B cell (primary cell): ENCODE data around the gene SDR42E1. TPM values are rescaled to one million over a fixed set of nuclear protein-coding genes. Genes with fewer than 3 reads are reported as not detected.

Experiments used
- ATAC-seq: fragments of 200-7000 bp; cut with Tn5 transposase; one replicate; pipeline ENCODE4 v1.10.0; 2021; ENCODE audit warnings: low read depth, mild to moderate bottlenecking, moderate number of reproducible peaks, moderate library complexity
- CTCF ChIA-PET: fragments of 350-600 bp; sonication (Branson Sonifier 250); formaldehyde crosslinking; loops from one replicate; lab custom pipeline; 2021; ENCODE audit warnings: antibody characterized with exemption, inconsistent platforms; lab: Charles Lee
- POLR2A ChIA-PET: fragments of 350-600 bp; sonication (Branson Sonifier 250); formaldehyde crosslinking; loops from one replicate; lab custom pipeline; 2021; ENCODE audit warnings: antibody characterized with exemption; lab: Charles Lee
- DNase-seq: peaks from one replicate; pipeline ENCODE4 v3.0.0; 2013
- H2AFZ ChIP-seq: 2 replicates; pipeline ENCODE4 v1.6.1; 2012; ENCODE audit warnings: mild to moderate bottlenecking, low read depth, low read length; ENCODE audit not compliant: insufficient read depth, poor library complexity, severe bottlenecking
- H3K27ac ChIP-seq, 2 donors: 1 replicate in 1 of 2; 2 replicates in 1 of 2; pipeline ENCODE4 v1.5.1; 2012 to 2013; ENCODE audit warnings: low read length in 2 of 2, mild to moderate bottlenecking in 2 of 2, moderate library complexity in 1 of 2
- H3K27me3 ChIP-seq, 4 experiments: fragments of 200-600 bp in 1 of 4; sonication (generic) in 1 of 4; replicated peaks in 1 of 4; 1 replicate in 2 of 4; 2 replicates in 2 of 4; pipeline versions ENCODE4 v1.6.1 to v1.7.0; 2013 to 2016; ENCODE audit warnings: low read length in 3 of 4, mild to moderate bottlenecking in 2 of 4, mixed read lengths in 1 of 4, moderate library complexity in 1 of 4; ENCODE audit not compliant: insufficient read depth in 4 of 4, control insufficient read depth in 3 of 4; ENCODE audit errors: control extremely low read depth in 1 of 4
- H3K36me3 ChIP-seq, 2 experiments: replicated peaks in 1 of 2; 1 replicate in 1 of 2; 2 replicates in 1 of 2; pipeline versions ENCODE4 v1.6.1 to v1.7.1; 2013; ENCODE audit warnings: low read length in 1 of 2; ENCODE audit not compliant: insufficient read depth in 2 of 2, control insufficient read depth in 1 of 2; ENCODE audit errors: control extremely low read depth in 1 of 2, extremely low read depth in 1 of 2
- H3K4me1 ChIP-seq, 2 donors: fragments of 200-600 bp in 1 of 2; sonication (generic) in 1 of 2; 1 replicate in 1 of 2; 2 replicates in 1 of 2; pipeline versions ENCODE4 v1.5.1 to v1.6.1; 2013 to 2017; ENCODE audit warnings: low read length in 2 of 2; ENCODE audit not compliant: control insufficient read depth in 2 of 2, insufficient read depth in 2 of 2
- H3K4me2 ChIP-seq: replicated peaks from 2 replicates; pipeline ENCODE3; 2012; ENCODE audit warnings: mild to moderate bottlenecking, low read depth, low read length; ENCODE audit not compliant: poor library complexity, severe bottlenecking
- H3K4me3 ChIP-seq, 5 experiments: fragments of 200-600 bp in 1 of 5; sonication (generic) in 1 of 5; 1 replicate in 3 of 5; 2 replicates in 2 of 5; pipeline versions ENCODE4 v1.5.1 to v1.7.0; 2011 to 2016; ENCODE audit warnings: low read length in 4 of 5, mild to moderate bottlenecking in 4 of 5, low read depth in 2 of 5, control low read depth in 1 of 5, moderate library complexity in 1 of 5; ENCODE audit not compliant: insufficient read depth in 1 of 5; ENCODE audit errors: control extremely low read depth in 1 of 5, extremely low read depth in 1 of 5
- H3K79me2 ChIP-seq: fragments of 200-600 bp; sonication (generic); one replicate; pipeline ENCODE4 v1.6.0; 2016; ENCODE audit warnings: low read length; ENCODE audit not compliant: control insufficient read depth, insufficient read depth
- H3K9ac ChIP-seq: fragments of 200-600 bp; sonication (generic); 2 replicates; pipeline ENCODE4 v1.6.1; 2017; ENCODE audit warnings: mild to moderate bottlenecking, low read length, moderate library complexity
- H3K9me3 ChIP-seq, 3 donors: one replicate each; pipeline versions ENCODE4 v1.6.1 to v1.7.1; 2013; ENCODE audit warnings: low read length in 2 of 3; ENCODE audit not compliant: control insufficient read depth in 2 of 3, insufficient read depth in 1 of 3; ENCODE audit errors: control extremely low read depth in 1 of 3
- H4K20me1 ChIP-seq: 2 replicates; pipeline ENCODE4 v1.6.0; 2012; ENCODE audit warnings: mild to moderate bottlenecking, low read length; ENCODE audit not compliant: insufficient read depth, control insufficient read depth, poor library complexity, severe bottlenecking
- H3K27ac Mint-ChIP-seq: one replicate; pipeline ENCODE4 v1.8.0; 2021; ENCODE audit warnings: mixed read lengths
- H3K27me3 Mint-ChIP-seq: one replicate; pipeline ENCODE4 v1.8.0; 2021; ENCODE audit warnings: mixed read lengths
- H3K4me1 Mint-ChIP-seq: one replicate; pipeline ENCODE4 v1.8.0; 2021; ENCODE audit warnings: mixed read lengths
- H3K4me3 Mint-ChIP-seq: one replicate; pipeline ENCODE4 v1.8.0; 2021; ENCODE audit warnings: mixed read lengths
- H3K9me3 Mint-ChIP-seq: one replicate; pipeline ENCODE4 v1.8.0; 2022; ENCODE audit warnings: mixed read lengths; ENCODE audit not compliant: insufficient read depth
- EZH2 ChIP-seq: IDR thresholded peaks from 2 replicates; pipeline ENCODE4 v1.6.1; 2012; ENCODE audit warnings: borderline replicate concordance, low read depth, mild to moderate bottlenecking, moderate library complexity, low read length; ENCODE audit not compliant: insufficient read depth, poor library complexity, severe bottlenecking
- WGBS: methylation state at CpG from one replicate; pipeline ENCODE4 v1.1.5; 2013; ENCODE audit warnings: missing lambda C conversion rate; ENCODE audit not compliant: insufficient coverage; 5-methylcytosine and 5-hydroxymethylcytosine counted together
- intact Hi-C: fragments of 100-400 bp; cut with micrococcal nuclease; formaldehyde crosslinking; loops from one replicate; pipeline ENCODE4 v1.10.0; 2022
- polyA plus RNA-seq: library from polyadenylated mRNA; depleted of rRNA; stranded (reverse); fragments of >200 nt; gene quantifications from 2 replicates; pipeline ENCODE4 v1.2.3, GENCODE V29; 2012
- total RNA-seq, 2 donors: library from RNA; stranded (reverse); fragments of 120-200 nt in 1 of 2; gene quantifications; 1 replicate in 1 of 2; 2 replicates in 1 of 2; pipeline versions ENCODE4 v1.2.3 to v1.2.4, GENCODE V29; 2013 to 2022
- TF ChIP-seq, protein P1 (sequence below): fragments of 200-600 bp; IDR thresholded peaks from one replicate; pipeline ENCODE4 v1.8.0; 2022; ENCODE audit warnings: antibody characterized with exemption, mild to moderate bottlenecking

The SDR42E1 gene
- total and polyA plus RNA-seq, 2 donors (not counting 1 experiment from before 2014, with no cell fraction given) = 2.1 to 6.9 TPM

DNA sequence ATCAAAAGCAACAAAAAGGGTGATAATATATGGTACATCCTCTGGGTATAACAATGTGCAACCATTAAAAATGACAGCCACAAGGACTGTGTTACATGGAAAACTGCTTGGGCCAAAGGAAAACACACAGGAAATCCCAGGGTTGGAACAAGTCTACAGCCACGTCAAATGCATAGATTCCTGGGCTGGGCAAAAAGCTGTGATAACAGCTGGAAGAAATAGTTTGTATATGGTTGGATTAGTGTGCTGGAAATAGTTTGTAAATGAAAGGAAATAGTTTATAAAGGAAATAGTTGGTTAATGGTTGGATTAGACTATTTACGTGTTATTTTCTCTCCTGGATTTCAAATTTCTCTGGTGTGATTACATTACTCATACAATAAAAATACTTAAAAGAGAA, 26.4 kb upstream of the SDR42E1 start:
- Mint-ChIP-seq H3K27ac (no peak overlapping the region), H3K9me3 (no peaks in the 10 kb centered on the region), H3K4me3 (no peak overlapping the region), H3K4me1 (no peaks in the 10 kb centered on the region), H3K27me3 (peaks cover 47% of the 10 kb centered on the region)
- POLR2A ChIA-PET = no interaction called here
- Histone ChIP-seq H3K27ac (no peak overlapping the region), H3K9ac (no peak overlapping the region), H2AFZ (no peak overlapping the region), H4K20me1 (no peaks in the 10 kb centered on the region), H3K4me1 (no peaks in the 10 kb centered on the region), H3K4me2 (no peak overlapping the region), H3K79me2 (no peaks in the 10 kb centered on the region), H3K9me3 (no peaks in the 10 kb centered on the region), H3K27me3 (peaks cover 0 to 2% (median 0%) of the 10 kb centered on the region in 4 experiments), H3K36me3 (no peaks in the 10 kb centered on the region), H3K4me3 (no peak overlapping the region)
- 67% methylated on average over 1 of the region's 2 CpGs for WGBS
- DNase-seq (no peak), ATAC-seq (no peak)
- TF ChIP-seq, protein P1, sequence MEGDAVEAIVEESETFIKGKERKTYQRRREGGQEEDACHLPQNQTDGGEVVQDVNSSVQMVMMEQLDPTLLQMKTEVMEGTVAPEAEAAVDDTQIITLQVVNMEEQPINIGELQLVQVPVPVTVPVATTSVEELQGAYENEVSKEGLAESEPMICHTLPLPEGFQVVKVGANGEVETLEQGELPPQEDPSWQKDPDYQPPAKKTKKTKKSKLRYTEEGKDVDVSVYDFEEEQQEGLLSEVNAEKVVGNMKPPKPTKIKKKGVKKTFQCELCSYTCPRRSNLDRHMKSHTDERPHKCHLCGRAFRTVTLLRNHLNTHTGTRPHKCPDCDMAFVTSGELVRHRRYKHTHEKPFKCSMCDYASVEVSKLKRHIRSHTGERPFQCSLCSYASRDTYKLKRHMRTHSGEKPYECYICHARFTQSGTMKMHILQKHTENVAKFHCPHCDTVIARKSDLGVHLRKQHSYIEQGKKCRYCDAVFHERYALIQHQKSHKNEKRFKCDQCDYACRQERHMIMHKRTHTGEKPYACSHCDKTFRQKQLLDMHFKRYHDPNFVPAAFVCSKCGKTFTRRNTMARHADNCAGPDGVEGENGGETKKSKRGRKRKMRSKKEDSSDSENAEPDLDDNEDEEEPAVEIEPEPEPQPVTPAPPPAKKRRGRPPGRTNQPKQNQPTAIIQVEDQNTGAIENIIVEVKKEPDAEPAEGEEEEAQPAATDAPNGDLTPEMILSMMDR = no peak
- no peak for TF ChIP-seq EZH2
- intact Hi-C loops = no loop called here
- CTCF ChIA-PET = no interaction called here

DNA sequence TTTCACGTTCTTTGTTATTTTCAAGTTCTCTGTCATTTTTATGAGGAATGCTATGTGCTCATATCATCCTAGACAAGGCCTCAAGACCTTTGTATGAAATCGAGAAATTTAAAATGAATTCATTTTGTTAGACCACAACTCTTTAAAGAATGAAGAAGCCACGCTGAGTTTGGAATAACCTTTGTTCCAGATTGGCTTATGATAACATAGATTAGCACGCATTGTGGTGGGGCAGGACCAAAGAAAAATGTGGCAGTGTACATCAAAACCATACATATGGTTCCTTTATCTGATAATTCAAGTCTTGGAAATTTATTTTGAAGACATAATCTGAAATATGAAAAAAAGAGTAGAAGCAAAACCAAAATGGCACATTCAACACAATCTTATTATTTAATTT, 26.0 kb upstream of the SDR42E1 start:
- TF ChIP-seq, protein P1 = no peak
- no peak overlapping the region for H2AFZ ChIP-seq
- CTCF ChIA-PET = no interaction called here
- Mint-ChIP-seq H3K27me3 (peaks cover 52% of the 10 kb centered on the region), H3K9me3 (no peaks in the 10 kb centered on the region), H3K27ac (no peak overlapping the region), H3K4me3 (no peak overlapping the region), H3K4me1 (no peaks in the 10 kb centered on the region)
- no peaks in the 10 kb centered on the region for H3K79me2 ChIP-seq
- no peaks in the 10 kb centered on the region for H4K20me1 ChIP-seq
- POLR2A ChIA-PET = no interaction called here
- no peak overlapping the region for H3K9ac ChIP-seq
- DNase-seq (no peak), ATAC-seq (no peak)
- no peaks in the 10 kb centered on the region for H3K4me1 ChIP-seq
- no CpG with 5 or more reads among the region's 4 CpGs for WGBS
- H3K27me3 ChIP-seq = peaks cover 0 to 2% (median 0%) of the 10 kb centered on the region in 4 experiments
- H3K4me2 ChIP-seq = no peak overlapping the region
- H3K4me3 ChIP-seq = no peak overlapping the region
- no peaks in the 10 kb centered on the region for H3K9me3 ChIP-seq
- intact Hi-C loops = no loop called here
- H3K27ac ChIP-seq = no peak overlapping the region
- no peaks in the 10 kb centered on the region for H3K36me3 ChIP-seq
